H9 (cell line): ENCODE data around the gene TBC1D9B. TPM values are rescaled to one million over a fixed set of nuclear protein-coding genes. Genes with fewer than 3 reads are reported as not detected.

ENCODE experiments used
- DNase-seq: peaks from one replicate; pipeline ENCODE4 v3.0.0-alpha.2; 2017
- H2AFZ ChIP-seq: one replicate; pipeline ENCODE4 v1.6.1; 2013; ENCODE audit warnings: mild to moderate bottlenecking, low read length, control low read depth, moderate library complexity
- H2AK5ac ChIP-seq: 2 replicates; pipeline ENCODE4 v1.6.1; 2013; ENCODE audit warnings: low read length, control low read depth, mixed read lengths; ENCODE audit not compliant: insufficient read length
- H2BK120ac ChIP-seq: one replicate; pipeline ENCODE4 v1.6.1; 2013; ENCODE audit warnings: low read depth, mild to moderate bottlenecking, low read length, control low read depth, inconsistent platforms; ENCODE audit not compliant: poor library complexity, severe bottlenecking
- H2BK12ac ChIP-seq: 2 replicates; pipeline ENCODE4 v1.6.1; 2013; ENCODE audit warnings: low read length, control low read depth, mixed read lengths, low read depth; ENCODE audit not compliant: insufficient read length
- H2BK15ac ChIP-seq: 2 replicates; pipeline ENCODE4 v1.6.1; 2013; ENCODE audit warnings: low read depth, low read length, control low read depth
- H2BK20ac ChIP-seq: one replicate; pipeline ENCODE4 v1.6.1; 2013; ENCODE audit warnings: low read depth, mild to moderate bottlenecking, low read length, control low read depth, inconsistent platforms; ENCODE audit not compliant: poor library complexity, severe bottlenecking
- H2BK5ac ChIP-seq: 2 replicates; pipeline ENCODE4 v1.6.1; 2013; ENCODE audit warnings: low read length, control low read depth, mixed read lengths; ENCODE audit not compliant: insufficient read length
- H3K14ac ChIP-seq: 2 replicates; pipeline ENCODE4 v1.6.1; 2013; ENCODE audit warnings: low read length, control low read depth; ENCODE audit not compliant: insufficient read depth
- H3K18ac ChIP-seq: 2 replicates; pipeline ENCODE4 v1.6.1; 2013; ENCODE audit warnings: low read depth, mild to moderate bottlenecking, mixed read lengths, low read length, control low read depth; ENCODE audit not compliant: insufficient read length
- H3K23ac ChIP-seq: 2 replicates; pipeline ENCODE4 v1.6.1; 2013; ENCODE audit warnings: low read length, control low read depth, mixed read lengths, low read depth; ENCODE audit not compliant: insufficient read length
- H3K23me2 ChIP-seq: 2 replicates; pipeline ENCODE4 v1.6.1; 2013; ENCODE audit warnings: low read depth, mild to moderate bottlenecking, mixed read lengths, low read length, control low read depth; ENCODE audit not compliant: insufficient read length, poor library complexity, severe bottlenecking
- H3K27ac ChIP-seq: 2 replicates; pipeline ENCODE4 v1.5.1; 2013; ENCODE audit warnings: low read length, control low read depth, mixed read lengths, low read depth; ENCODE audit not compliant: insufficient read length
- H3K27me3 ChIP-seq: 2 replicates; pipeline ENCODE4 v1.6.1; 2013; ENCODE audit warnings: low read length, control low read depth, inconsistent platforms; ENCODE audit not compliant: insufficient read depth
- H3K4ac ChIP-seq: 2 replicates; pipeline ENCODE4 v1.6.1; 2013; ENCODE audit warnings: low read depth, mild to moderate bottlenecking, control low read depth, inconsistent platforms, low read length, moderate library complexity
- H3K4me1 ChIP-seq: 2 replicates; pipeline ENCODE4 v1.6.1; 2013; ENCODE audit warnings: low read length, control low read depth, inconsistent platforms; ENCODE audit not compliant: insufficient read depth
- H3K4me2 ChIP-seq: 2 replicates; pipeline ENCODE4 v1.6.1; 2013; ENCODE audit warnings: low read length, control low read depth, mixed read lengths; ENCODE audit not compliant: insufficient read length, insufficient read depth
- H3K56ac ChIP-seq: 2 replicates; pipeline ENCODE4 v1.6.1; 2013; ENCODE audit warnings: low read depth, mild to moderate bottlenecking, mixed read lengths, low read length, control low read depth; ENCODE audit not compliant: insufficient read length
- H3K79me1 ChIP-seq: 2 replicates; pipeline ENCODE4 v1.6.1; 2013; ENCODE audit warnings: low read depth, mild to moderate bottlenecking, moderate library complexity, low read length, control low read depth, inconsistent platforms; ENCODE audit not compliant: insufficient read depth, poor library complexity, severe bottlenecking
- H3K79me2 ChIP-seq: 2 replicates; pipeline ENCODE4 v1.6.1; 2013; ENCODE audit warnings: low read length, control low read depth, inconsistent platforms; ENCODE audit not compliant: insufficient read depth
- H3K9ac ChIP-seq: 2 replicates; pipeline ENCODE4 v1.6.1; 2013; ENCODE audit warnings: low read length, control low read depth, mixed read lengths; ENCODE audit not compliant: insufficient read length; ENCODE audit errors: extremely low read depth
- H3K9me3 ChIP-seq: one replicate; pipeline ENCODE4 v1.6.1; 2013; ENCODE audit warnings: low read depth, low read length, inconsistent platforms; ENCODE audit not compliant: control insufficient read depth
- H3T11ph ChIP-seq: one replicate; pipeline ENCODE4 v1.6.1; 2013; ENCODE audit warnings: mild to moderate bottlenecking, low read length, control low read depth, inconsistent platforms
- H4K20me1 ChIP-seq: one replicate; pipeline ENCODE4 v1.6.1; 2013; ENCODE audit not compliant: control insufficient read depth, insufficient read length, insufficient read depth
- H4K5ac ChIP-seq: 2 replicates; pipeline ENCODE4 v1.6.1; 2013; ENCODE audit warnings: low read depth, mild to moderate bottlenecking, mixed read lengths, low read length, control low read depth; ENCODE audit not compliant: insufficient read length
- H4K8ac ChIP-seq: replicated peaks from 2 replicates; pipeline ENCODE4 v1.6.1; 2013; ENCODE audit warnings: low read length, control low read depth, mixed read lengths, low read depth; ENCODE audit not compliant: insufficient read length
- H4K91ac ChIP-seq: 2 replicates; pipeline ENCODE4 v1.6.1; 2013; ENCODE audit warnings: low read depth, mild to moderate bottlenecking, moderate library complexity, mixed read lengths, low read length, control low read depth; ENCODE audit not compliant: insufficient read length
- H3K27ac Mint-ChIP-seq, 3 experiments: 2 replicates in 2 of 3; 3 replicates in 1 of 3; pipeline ENCODE4 v1.8.0; 2020 to 2021; ENCODE audit warnings: mixed read lengths in 3 of 3, mild to moderate bottlenecking in 1 of 3, moderate library complexity in 1 of 3
- H3K27me3 Mint-ChIP-seq: 2 replicates; pipeline ENCODE4 v1.8.0; 2021; ENCODE audit warnings: low read depth, mild to moderate bottlenecking, moderate library complexity, mixed read lengths
- H3K36me3 Mint-ChIP-seq, 3 experiments: 2 replicates in 2 of 3; 3 replicates in 1 of 3; pipeline ENCODE4 v1.8.0; 2020 to 2021; ENCODE audit warnings: low read depth in 3 of 3, mixed read lengths in 3 of 3; ENCODE audit not compliant: insufficient read depth in 1 of 3
- H3K4me1 Mint-ChIP-seq, 2 experiments: 2 replicates each; pipeline ENCODE4 v1.8.0; 2020; ENCODE audit warnings: mixed read lengths in 2 of 2
- H3K4me3 Mint-ChIP-seq, 2 experiments: 2 replicates in 1 of 2; 3 replicates in 1 of 2; pipeline ENCODE4 v1.8.0; 2020 to 2021; ENCODE audit warnings: mild to moderate bottlenecking in 2 of 2, mixed read lengths in 2 of 2, moderate library complexity in 1 of 2
- H3K9me3 Mint-ChIP-seq, 2 experiments: 2 replicates in 1 of 2; 3 replicates in 1 of 2; pipeline ENCODE4 v1.8.0; 2020; ENCODE audit warnings: mild to moderate bottlenecking in 2 of 2, mixed read lengths in 2 of 2, moderate library complexity in 1 of 2
- CTCF ChIP-seq: fragments of 200-600 bp; sonication (generic); conservative IDR thresholded peaks from 3 replicates; pipeline ENCODE4 v1.8.0; 2021; ENCODE audit warnings: antibody characterized with exemption, mild to moderate bottlenecking
- WGBS: extraction: QIAGEN DNeasy Blood & Tissue Kit; methylation state at CpG from one replicate; pipeline ENCODE4 v1.1.7; 2013; ENCODE audit warnings: missing lambda C conversion rate, low lambda C conversion rate, mixed read lengths; ENCODE audit not compliant: insufficient read length; ENCODE audit errors: extremely low coverage; 5-methylcytosine and 5-hydroxymethylcytosine counted together
- total RNA-seq: library from RNA; stranded (reverse); gene quantifications from 2 replicates; pipeline ENCODE4 v1.2.1, GENCODE V29; 2021

The TBC1D9B gene
- total RNA-seq, 1 experiment from 2014 or later: 62.1 TPM

GRCh38 chr5:179828756-179829421, 78.8 kb downstream of the TBC1D9B start:
- Mint-ChIP-seq H3K4me3 (peak overlapping the region in 1 of 2 experiments; percentile 41; a peak in 2 of 5 replicates), H3K9me3 (peaks cover 0 to 2% of the 10 kb centered on the region in 2 experiments; a peak in 2 of 5 replicates), H3K27me3 (no peaks in the 10 kb centered on the region), H3K27ac (peak overlapping the region in 2 of 3 experiments; percentile 74 to 78; a peak in 4 of 7 replicates), H3K4me1 (peaks cover 28% of the 10 kb centered on the region in 2 experiments), H3K36me3 (peaks cover 76 to 99% (median 97%) of the 10 kb centered on the region in 3 experiments)
- no peak overlapping the region for H3K4ac ChIP-seq
- no peak overlapping the region for H2AFZ ChIP-seq
- H3K27ac ChIP-seq: no peak overlapping the region
- H3K79me1 ChIP-seq: no peaks in the 10 kb centered on the region
- no peak for TF ChIP-seq CTCF
- no peaks in the 10 kb centered on the region for H3K27me3 ChIP-seq
- no peak overlapping the region for H3K4me2 ChIP-seq
- no peak overlapping the region for H2BK12ac ChIP-seq
- H4K20me1 ChIP-seq: no peaks in the 10 kb centered on the region
- H3K4me1 ChIP-seq: peaks cover 9% of the 10 kb centered on the region; the same call in 1 of the 2 replicates
- no peak overlapping the region for H2AK5ac ChIP-seq
- no peaks in the 10 kb centered on the region for H3K9me3 ChIP-seq
- H2BK15ac ChIP-seq: no peak overlapping the region
- H3K23ac ChIP-seq: no peak overlapping the region
- no peak overlapping the region for H3K56ac ChIP-seq
- H4K8ac ChIP-seq: no peak overlapping the region
- WGBS: no CpG with 5 or more reads among the region's 3 CpGs
- no peak overlapping the region for H2BK5ac ChIP-seq
- H4K5ac ChIP-seq: no peak overlapping the region
- H3T11ph ChIP-seq: no peak overlapping the region
- H2BK20ac ChIP-seq: no peak overlapping the region
- no peak overlapping the region for H3K18ac ChIP-seq
- H2BK120ac ChIP-seq: no peak overlapping the region
- DNase-seq: no peak
- H3K9ac ChIP-seq: no peak overlapping the region
- H3K14ac ChIP-seq: no peak overlapping the region; the same call in 1 of the 2 replicates
- H3K79me2 ChIP-seq: no peaks in the 10 kb centered on the region
- H4K91ac ChIP-seq: no peak overlapping the region
- no peaks in the 10 kb centered on the region for H3K23me2 ChIP-seq
